Neutrophil (primary cell): ENCODE data around the gene ULK2.

Experiments
- H3K27ac ChIP-seq: fragments of 200-600 bp; sonication (generic); 2 replicates; pipeline ENCODE4 v1.5.1; 2016; ENCODE audit warnings: mild to moderate bottlenecking, moderate library complexity
- H3K27me3 ChIP-seq: fragments of 200-600 bp; sonication (generic); 2 replicates; pipeline ENCODE4 v1.6.0; 2016; ENCODE audit warnings: mild to moderate bottlenecking
- H3K36me3 ChIP-seq: fragments of 200-600 bp; sonication (generic); 2 replicates; pipeline ENCODE4 v1.5.1; 2017
- H3K4me1 ChIP-seq, 2 experiments: fragments of 200-600 bp in 1 of 2; sonication (generic) in 1 of 2; 1 replicate in 1 of 2; 2 replicates in 1 of 2; pipeline versions ENCODE4 v1.5.1 to v1.6.1; 2013 to 2016; ENCODE audit warnings: low read depth in 1 of 2, low read length in 1 of 2, mild to moderate bottlenecking in 1 of 2, moderate library complexity in 1 of 2; ENCODE audit not compliant: control insufficient read depth in 1 of 2, insufficient read depth in 1 of 2
- H3K4me3 ChIP-seq, 2 experiments: fragments of 200-600 bp in 1 of 2; sonication (generic) in 1 of 2; 1 replicate in 1 of 2; 2 replicates in 1 of 2; pipeline ENCODE4 v1.5.1; 2013 to 2016; ENCODE audit warnings: low read depth in 1 of 2, low read length in 1 of 2, mild to moderate bottlenecking in 1 of 2, moderate library complexity in 1 of 2
- H3K9me3 ChIP-seq: fragments of 200-600 bp; sonication (generic); 2 replicates; pipeline ENCODE4 v1.5.1; 2016
- TF ChIP-seq, protein P1 (sequence below): fragments of 200-600 bp; sonication (generic); IDR thresholded peaks from 2 replicates; pipeline ENCODE4 v1.5.1; 2016; ENCODE audit warnings: antibody characterized with exemption

Gene ULK2

GRCh38 chr17:19867329-19868078, at the start of gene ULK2:
ULK2 (minus strand) TSS chr17:19867936; CDS start chr17:19867417, 519 bp downstream.
- peaks cover 45% of the 10 kb centered on the region for H3K27me3 ChIP-seq
- no peaks in the 10 kb centered on the region for H3K36me3 ChIP-seq
- TF ChIP-seq, protein P1, sequence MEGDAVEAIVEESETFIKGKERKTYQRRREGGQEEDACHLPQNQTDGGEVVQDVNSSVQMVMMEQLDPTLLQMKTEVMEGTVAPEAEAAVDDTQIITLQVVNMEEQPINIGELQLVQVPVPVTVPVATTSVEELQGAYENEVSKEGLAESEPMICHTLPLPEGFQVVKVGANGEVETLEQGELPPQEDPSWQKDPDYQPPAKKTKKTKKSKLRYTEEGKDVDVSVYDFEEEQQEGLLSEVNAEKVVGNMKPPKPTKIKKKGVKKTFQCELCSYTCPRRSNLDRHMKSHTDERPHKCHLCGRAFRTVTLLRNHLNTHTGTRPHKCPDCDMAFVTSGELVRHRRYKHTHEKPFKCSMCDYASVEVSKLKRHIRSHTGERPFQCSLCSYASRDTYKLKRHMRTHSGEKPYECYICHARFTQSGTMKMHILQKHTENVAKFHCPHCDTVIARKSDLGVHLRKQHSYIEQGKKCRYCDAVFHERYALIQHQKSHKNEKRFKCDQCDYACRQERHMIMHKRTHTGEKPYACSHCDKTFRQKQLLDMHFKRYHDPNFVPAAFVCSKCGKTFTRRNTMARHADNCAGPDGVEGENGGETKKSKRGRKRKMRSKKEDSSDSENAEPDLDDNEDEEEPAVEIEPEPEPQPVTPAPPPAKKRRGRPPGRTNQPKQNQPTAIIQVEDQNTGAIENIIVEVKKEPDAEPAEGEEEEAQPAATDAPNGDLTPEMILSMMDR, result no peak
- H3K27ac ChIP-seq, result no peak within 1 kb of the TSS
- H3K9me3 ChIP-seq, result no peaks in the 10 kb centered on the region
- H3K4me1 ChIP-seq, result peaks cover 13 to 17% of the 10 kb centered on the region in 2 experiments
- peak within 1 kb of the TSS; percentile 52 to 64 for H3K4me3 ChIP-seq

- H3K9me3 ChIP-seq, result no peaks in the 10 kb centered on the region
- H3K27ac ChIP-seq, result peak overlapping the region; percentile 23
- no peaks in the 10 kb centered on the region for H3K4me1 ChIP-seq
- H3K27me3 ChIP-seq, result no peaks in the 10 kb centered on the region
- H3K36me3 ChIP-seq, result peaks cover 98% of the 10 kb centered on the region
- H3K4me3 ChIP-seq, result no peak overlapping the region
- TF ChIP-seq, protein P1, result no peak
Observed at GRCh38 chr17:19915245-19915978, 47.7 kb upstream of the ULK2 start.

DNA sequence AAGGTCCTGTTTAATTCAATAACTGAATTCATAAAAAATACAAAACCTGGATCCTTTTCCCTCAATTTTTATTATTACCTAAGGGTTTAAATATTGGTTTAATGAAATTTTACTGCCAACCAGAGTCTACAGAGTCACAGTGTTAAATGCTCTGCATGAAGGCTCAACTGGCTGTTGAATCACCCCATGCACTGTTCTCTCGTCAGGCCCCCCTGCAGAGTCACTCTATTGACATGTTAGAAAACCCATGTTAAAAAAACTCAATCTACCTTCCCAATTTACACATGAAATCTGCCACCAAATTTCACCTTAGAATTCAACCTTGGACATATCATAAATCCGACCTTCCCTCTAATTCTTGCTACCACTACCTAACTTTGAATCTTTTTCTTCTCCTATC, 43.3 kb upstream of the ULK2 start:
- Histone ChIP-seq H3K4me3 (no peak overlapping the region), H3K36me3 (peaks cover 98% of the 10 kb centered on the region), H3K4me1 (no peaks in the 10 kb centered on the region), H3K27me3 (no peaks in the 10 kb centered on the region), H3K9me3 (peaks cover 6% of the 10 kb centered on the region), H3K27ac (no peak overlapping the region)
- TF ChIP-seq, protein P1, result no peak

- no peaks in the 10 kb centered on the region for H3K4me1 ChIP-seq
- no peak overlapping the region for H3K4me3 ChIP-seq
- no peaks in the 10 kb centered on the region for H3K27me3 ChIP-seq
- TF ChIP-seq, protein P1, result no peak
- H3K9me3 ChIP-seq, result peaks cover 6% of the 10 kb centered on the region
- H3K27ac ChIP-seq, result no peak overlapping the region
- peaks cover 100% of the 10 kb centered on the region for H3K36me3 ChIP-seq
Observed at GRCh38 chr17:19909139-19909538, 41.4 kb upstream of the ULK2 start.

- Histone ChIP-seq H3K9me3 (peaks cover 6% of the 10 kb centered on the region), H3K4me1 (no peaks in the 10 kb centered on the region), H3K27me3 (no peaks in the 10 kb centered on the region), H3K4me3 (no peak overlapping the region), H3K27ac (peak overlapping the region; percentile 6), H3K36me3 (peaks cover 100% of the 10 kb centered on the region)
- TF ChIP-seq, protein P1, result no peak
Observed at GRCh38 chr17:19905502-19905901, 37.8 kb upstream of the ULK2 start.
